Measurements from ENCODE around the gene LRRC4C.

The LRRC4C gene

DNA sequence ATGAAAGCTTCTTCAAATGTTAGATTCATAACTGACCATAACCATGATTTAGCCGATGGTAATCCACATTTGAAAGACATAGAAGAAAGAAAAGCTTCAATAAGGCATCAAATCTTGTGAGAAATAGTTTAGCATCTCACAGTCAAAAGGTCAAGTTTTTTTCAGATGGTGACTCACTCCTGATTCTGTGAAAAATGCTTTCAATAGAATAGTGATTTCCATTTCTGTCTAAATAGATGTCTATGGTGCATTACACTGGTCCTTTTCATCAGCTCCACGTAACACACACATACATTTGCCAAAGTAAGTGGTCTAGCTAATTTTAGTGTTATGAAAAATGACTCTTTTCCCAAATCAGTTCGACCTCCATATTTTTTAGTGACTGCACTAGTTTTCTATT, 139.2 kb downstream of the LRRC4C start:
- no peak for DNase-seq

DNA sequence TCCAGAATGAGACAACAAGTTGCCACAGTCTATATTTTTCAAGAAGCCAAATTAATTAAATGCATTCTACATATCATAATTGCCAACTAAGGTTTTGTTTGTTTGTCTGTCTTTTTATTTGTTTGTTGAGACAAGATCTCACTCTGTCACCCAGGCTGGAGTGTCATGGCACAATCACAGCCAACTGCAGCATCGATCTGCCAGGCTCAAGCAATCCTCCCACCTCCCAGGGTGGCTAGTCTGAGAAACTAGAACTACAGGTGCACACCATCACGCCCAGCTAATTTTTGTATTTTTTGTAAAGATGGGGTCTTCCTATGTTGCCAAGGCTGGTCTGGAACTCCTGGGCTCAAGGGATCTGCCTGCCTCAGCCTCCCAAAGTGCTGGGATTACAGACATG, 140.0 kb downstream of the LRRC4C start:
- DNase-seq: no peak

DNA sequence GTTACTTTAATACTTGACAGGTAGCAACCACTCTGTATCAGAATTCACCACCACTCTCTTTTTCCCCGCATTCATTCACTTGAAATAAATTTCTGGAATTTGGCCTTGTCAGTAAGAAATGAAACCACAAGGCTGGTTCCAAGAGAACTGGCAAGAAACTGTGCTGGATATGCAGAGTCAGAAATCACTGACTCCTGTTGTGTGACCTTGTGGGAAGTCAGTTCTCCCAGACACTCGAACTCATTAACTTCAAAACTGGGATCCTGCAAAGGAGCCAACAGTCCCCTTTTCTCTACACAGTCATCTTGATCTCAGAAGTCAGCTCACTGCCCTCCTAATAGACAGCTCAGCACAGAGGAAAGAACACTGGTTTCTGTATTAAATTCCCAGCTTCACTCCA, 142.7 kb downstream of the LRRC4C start:
- DNase-seq: no peak

DNA sequence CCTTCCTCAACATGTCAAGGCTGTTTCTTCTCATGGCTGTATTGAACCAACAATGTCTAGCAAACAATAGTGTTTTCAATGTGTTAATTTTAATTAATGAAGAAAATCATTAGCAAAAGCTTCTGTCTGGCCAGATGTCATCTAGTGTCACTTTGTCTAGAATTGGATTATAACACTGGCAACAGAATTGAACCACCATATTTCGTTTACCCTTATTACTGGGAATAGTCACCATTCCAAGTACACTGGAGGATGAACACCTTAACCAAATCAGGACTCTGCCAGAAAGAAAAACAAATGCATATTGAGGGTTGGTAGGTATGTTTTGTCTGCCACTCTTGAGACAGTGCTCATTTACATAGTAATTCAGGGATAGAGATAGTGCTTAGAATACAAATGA, 146.2 kb downstream of the LRRC4C start:
- DNase-seq: no peak

DNA sequence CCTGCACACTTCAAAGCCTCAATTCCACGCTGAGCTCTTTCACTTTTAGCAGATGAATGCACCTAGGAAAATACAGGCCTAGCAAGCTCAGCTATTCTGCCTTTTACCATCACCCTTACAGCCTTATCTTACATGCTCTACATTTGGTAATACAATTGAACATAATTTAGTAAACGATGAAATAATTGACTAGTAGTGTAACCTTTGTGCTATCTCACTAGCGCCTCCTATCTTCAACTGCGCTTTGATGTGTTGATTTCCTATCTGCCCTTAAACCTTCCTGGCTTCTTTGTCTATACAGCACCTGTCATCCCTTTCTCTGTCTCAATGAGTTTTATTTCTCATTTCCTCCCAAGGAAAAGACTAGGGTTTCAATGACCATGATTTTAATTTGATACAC, 149.7 kb downstream of the LRRC4C start:
- DNase-seq: no peak

DNA sequence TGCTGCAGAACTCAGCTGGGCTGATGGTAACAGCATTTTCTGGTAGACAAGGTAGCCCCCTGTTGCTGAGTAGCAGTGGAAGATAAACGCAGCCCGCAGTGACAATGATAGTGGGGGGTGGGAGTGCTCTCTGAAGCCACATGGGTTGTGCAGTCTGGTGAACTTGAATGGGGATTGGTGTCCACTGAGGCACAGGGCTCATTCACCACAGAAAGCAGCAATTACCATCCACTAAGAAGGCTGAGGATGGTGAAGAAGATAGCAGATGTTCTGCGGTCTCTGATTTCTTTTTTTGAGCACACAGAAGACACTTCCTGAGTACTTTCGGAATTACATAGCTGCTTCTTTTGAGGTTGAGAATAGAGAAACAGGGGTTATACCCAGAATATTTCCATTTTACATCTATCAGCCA, 150.3 kb downstream of the LRRC4C start:
- no peak for DNase-seq

DNA sequence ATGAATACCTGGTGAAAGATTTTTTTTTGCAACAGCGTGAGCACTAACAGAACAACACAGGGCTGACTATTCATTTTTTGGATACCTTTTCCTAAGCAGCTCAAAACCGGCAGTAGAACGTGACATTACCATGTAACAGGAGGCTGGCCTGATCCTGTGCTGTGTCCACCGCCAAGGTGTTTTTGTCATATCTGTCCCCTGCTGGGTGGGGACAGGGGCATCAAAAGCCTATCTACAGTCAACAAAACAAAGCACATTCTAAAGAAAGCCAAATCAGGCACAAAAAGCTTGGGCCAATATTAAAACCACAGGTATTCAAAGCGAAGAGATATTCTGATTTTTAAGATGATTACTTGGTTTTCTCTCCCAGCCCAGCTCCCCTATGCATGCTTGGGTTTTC, 151.2 kb downstream of the LRRC4C start:
- no peak for DNase-seq

DNA sequence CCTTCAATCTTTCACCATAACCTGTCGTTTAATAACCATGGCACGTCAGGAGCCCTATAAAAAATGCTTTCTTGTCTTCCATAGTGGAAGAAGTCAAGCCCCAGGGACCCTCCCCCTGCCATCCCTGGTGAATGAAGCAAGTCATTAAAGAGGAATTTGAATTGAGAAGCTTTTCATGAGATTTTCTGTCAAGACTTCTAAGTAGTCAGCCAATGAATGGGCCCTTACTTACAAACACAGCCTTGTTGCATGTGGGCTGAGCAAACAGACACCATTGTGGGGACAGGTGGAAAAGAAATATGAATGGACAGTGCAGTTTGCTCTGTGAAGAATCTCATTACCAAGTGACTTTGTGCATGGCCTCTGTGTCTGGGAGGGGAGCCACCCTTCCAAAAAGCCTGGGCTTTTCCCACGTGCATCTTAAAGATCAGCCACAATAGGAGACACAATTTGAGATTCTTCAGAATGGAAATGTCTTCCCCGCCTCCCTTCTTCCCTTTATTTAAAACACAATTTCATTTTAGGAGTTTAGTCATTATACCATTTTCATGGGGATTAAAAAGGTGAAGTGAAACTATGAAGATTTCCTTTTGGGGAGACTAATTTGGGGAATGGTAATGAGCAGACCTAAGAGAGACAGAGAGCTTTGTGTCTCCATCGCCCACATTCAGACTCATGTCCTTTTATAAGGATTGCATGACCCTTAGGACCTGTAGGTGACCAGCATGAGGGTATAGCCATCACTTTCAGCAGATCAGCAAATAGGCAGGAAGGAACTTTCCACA, 152.0 kb downstream of the LRRC4C start:
- DNase-seq: no peak

DNA sequence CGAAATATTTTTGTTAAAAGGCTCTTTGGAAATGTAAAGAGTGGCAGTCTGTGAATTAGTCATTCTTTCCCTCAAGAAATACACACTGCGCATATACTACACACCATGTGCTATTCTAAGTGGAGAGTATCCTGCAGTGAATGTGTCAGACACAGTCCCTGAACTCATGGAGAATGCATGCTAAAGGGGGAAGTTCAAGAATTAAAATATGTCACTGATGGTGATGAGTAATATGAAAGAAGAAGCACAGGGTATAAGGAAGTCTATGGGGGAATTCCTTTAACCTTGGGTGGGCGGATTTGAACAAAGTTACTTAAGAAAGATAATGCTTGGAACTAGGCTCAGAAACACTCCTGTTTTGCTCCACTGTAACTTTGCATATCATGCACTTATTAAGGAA, 153.0 kb downstream of the LRRC4C start:
- DNase-seq: no peak

DNA sequence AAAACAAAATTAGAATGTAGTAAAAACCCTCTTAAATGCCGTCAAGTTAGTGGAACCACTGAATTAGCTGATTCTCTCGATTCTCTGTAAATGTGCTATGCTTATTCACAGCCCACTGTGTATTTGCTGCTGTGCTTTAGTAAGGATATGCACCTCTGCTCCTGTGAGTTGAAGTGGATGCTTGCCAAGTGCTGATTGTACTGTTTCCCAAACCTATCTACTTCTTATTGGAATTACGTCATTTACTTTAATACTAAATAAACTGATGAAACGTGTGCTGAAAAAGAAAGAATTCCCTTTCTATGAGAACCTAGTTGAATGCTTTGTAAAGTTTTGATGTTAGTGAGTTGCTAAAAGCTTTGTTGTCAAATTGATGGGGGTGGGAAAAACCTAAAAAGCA, 158.4 kb downstream of the LRRC4C start:
- DNase-seq: no peak

DNA sequence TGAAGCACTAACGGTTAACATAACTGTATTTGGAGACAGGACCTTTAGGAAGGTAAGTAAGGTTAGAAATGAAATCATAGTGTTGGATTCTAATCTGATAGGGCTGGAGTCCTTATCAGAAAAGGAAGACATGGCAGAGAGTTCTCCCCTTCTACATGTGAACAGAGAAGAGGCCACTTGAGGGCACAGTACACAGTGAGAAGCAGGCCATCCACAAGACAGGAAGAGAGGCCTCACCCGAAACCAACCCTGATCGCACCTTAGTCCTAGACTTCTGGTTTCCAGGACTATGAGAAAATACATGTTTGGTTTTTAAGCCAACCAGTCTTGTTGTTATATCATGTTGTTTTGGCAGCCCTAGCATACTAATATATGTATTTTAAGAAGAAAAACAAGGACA, 170.0 kb downstream of the LRRC4C start:
- DNase-seq: no peak

DNA sequence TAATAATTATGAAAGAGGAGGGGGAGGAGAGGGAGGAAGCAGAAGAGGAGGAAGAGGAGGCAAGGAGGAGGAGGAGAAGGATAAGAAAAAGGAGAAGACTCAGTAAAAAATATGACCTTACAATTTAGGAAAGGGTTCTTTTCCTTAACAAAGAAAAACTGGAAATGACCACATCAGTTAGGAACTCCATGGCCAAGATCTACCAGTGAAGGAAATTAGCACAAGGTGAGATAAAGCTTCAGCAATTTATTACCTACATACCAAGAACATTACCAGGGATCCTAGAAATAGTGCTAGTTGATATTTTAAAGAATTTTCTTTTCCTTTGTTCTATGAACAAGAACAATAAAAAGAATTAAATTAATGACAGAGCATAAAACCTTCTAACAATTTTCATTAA, 172.7 kb downstream of the LRRC4C start:
- no peak for DNase-seq

DNA sequence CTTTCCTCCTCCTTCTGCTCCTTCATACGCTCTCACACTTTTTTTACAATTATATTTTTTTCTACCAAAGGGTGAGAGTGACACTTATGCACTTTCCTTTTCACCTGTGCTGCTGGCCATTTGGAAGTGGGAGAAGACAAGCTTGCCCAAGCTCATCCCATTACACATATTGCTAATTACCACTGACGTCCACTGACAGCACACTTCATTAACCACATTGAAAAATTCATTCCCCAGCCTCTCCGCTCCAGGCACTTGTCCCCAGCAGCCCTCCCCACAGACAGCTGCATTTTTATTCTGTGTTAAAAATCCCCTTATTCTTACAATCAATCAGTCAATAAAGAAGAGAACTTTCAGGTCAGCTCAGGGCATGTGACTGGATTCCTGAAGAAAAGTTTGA, 175.1 kb downstream of the LRRC4C start:
- DNase-seq: no peak

DNA sequence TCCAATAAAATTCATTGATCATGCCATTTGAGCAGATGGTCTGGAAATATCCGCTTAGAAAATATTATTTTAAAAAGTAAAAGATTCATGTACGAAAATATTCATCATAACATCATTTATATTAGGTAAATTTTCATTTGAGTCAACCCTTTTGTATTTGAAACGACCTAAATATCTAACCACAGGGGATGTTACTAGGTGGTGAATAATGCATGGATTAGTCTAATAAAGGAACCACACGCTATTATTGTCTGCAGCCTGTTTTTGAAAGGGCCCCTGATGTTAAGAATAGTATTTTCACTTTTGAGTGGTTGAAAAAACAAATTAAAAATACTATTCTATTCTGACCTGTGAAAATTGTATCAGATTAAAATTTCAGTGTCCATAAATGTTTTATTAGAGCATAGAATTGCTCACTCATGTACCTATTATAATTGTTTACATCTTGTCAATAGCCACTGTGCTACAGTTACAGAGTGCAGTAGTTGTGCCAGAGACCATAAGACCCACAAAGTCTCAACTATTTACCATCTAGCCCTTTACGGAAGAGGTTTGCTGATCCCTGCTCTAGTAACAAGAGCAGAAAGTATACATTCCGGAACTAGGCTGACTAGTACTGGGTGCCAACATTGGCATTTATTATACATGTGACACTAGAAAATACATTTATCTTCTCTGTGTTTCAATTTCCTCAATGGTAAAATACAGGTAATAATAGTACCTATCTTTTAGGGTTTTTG, 176.1 kb downstream of the LRRC4C start:
- no peak for DNase-seq

DNA sequence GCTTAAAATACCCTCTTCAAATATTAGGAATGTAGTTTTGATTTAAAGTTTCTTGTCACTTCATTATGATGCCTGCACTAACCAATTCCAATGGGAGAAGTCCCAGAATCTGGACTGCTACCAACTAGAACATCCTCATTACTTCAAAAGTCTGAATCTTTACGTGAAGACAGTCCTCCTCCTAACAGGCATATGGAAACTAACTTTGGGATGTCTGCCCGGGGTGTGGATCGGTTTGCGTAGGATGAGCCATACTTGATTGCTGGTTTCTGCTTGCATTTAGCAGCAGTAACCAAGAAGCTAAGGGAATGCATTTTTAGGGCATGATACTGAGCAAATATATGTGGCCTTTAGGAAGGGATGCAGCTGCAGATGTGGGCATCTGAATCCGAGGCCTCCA, 177.1 kb downstream of the LRRC4C start:
- DNase-seq: no peak

DNA sequence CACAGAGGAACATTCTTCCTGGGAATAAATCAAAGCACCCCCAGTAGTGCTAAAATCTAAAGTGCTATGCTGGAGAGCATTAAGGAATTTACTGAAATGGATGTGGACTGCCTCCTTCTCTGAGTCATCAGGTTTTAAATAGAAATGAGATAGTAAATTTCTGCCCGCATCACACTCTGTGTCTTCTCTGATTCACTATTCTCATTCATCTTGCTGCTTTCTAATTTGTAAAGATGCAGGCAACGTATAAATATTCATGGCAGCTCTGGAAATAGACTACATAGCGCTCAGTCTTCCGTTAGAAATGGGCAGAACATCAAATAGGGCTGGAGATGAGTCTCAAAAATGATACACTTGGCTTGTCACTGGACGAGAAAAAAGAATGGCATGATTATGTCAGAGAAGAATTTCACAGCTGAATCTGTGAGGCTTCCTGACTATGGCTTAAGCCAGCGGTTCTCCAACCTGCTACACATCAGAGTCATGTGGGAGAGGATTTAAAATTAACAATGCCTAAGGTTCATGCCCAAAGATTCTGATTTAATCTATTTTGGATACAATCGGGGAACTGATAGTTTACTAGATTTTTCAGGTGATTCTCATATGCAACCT, 178.2 kb downstream of the LRRC4C start:
- DNase-seq: no peak

DNA sequence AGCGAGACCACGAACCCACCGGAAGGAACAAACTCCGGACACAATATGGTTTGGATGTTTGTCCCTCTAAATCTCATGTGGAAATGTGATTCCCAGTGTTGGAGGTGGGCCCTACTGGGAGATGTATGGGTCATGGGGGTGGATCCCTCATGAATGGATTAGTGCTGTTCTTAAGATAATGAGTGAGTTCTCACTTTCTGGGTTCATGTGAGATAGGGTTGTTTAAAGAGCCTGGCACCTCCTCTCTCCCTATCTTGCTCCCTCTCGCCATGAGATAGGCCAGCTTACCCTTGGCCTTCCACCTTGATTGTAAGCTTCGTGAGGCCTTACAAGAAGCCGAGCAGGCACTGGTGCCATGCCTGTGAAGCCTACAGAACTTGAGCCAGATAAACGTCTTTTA, 184.6 kb downstream of the LRRC4C start:
- no peak for DNase-seq

DNA sequence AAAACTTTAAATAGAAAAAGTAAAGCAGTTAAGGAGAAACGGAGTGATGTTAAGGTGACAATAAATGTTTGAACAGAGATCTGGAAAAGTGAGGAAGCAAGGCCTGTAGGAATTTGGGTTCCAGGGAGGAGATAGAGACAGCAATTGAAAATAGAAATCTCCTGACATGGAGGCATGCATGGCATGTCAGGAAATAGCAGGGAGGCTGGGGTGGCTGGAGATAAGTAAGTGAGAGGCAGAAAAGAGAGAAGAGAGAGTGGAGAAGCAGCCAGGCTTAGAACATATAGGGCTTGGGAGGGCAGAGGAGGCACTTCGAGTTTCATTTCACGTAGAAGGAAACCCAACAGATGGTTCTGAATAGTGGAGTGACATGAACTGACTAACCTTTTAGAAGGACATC, 185.5 kb downstream of the LRRC4C start:
- no peak for DNase-seq

DNA sequence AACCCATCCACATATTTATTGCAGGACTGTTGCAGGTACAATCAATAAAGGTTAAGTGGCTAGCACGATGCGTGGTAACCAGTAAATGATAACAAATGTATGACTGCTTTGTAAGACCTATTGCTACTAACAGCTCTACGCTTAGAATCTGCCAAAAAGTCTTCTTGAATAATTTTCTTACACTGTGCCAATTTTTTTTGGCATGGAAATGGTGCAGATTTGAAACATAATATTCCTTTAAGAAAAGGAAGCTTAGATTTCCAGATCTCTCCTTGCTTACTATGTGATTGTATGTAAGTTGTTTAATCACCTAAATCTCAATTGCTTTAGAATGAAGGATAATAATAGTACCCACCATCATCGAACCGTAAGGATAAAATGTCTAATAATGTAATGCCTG, 192.0 kb downstream of the LRRC4C start:
- DNase-seq: no peak

DNA sequence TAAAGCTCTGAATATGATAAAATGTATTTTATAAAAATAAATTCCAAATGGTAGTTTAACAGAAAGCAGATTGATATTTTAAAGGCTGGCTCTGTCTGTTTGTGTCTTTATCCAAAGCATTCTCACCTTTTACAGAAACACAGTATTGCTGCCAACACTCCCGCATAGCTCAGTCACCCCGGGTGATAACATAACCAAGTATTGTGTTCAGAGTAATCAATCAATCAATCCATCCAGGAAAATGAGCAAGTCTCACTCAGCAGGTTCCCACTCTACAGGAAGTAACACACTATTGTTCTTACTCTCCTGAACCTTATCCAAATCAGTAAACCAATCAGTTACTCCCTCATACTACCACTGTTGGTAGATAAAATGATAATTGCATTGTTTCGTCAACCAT, 203.4 kb downstream of the LRRC4C start:
- no peak for DNase-seq

DNA sequence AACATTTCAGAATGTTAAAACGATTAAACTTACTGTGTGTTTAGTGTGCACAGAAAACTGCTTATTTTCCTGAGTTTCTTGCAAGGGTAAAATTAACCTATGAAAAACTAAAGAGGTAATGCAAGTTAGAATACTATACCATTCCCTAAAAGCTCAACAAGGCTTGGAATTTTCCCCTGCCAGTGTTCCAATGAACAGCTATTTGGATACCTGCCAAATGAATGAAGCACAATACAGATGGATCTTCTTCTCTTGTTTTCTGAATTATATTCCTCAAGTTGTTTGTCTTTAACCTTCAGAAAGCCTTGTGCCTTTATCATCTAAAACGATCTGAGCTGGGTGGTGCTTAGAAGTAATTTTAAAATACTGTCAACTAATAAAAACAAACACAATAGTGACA, 204.5 kb downstream of the LRRC4C start:
- DNase-seq: no peak

DNA sequence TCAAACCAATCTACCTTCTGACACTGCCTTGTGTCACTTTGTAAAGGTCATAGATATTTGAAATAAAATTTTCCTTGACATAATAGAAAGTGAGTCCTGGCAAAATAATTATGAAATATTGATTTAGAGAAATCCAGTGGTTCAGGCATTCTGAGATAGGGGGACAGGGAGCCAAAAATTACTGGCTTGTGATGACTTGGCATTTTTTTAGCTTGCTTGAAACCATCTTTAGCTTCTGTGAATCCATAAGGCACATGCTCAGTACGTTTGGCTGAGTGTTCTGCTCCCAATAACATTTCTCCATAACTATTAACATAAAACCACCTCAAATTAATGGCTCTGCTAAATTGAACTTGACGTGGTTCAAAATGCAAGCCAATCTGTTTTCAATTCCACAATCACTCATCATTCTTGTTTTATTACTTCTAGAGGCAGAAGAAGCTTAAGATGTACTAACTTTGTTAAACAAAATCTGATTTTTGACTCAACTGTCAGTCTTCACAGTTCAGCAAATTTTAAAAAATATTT, 209.0 kb downstream of the LRRC4C start:
- DNase-seq: no peak

DNA sequence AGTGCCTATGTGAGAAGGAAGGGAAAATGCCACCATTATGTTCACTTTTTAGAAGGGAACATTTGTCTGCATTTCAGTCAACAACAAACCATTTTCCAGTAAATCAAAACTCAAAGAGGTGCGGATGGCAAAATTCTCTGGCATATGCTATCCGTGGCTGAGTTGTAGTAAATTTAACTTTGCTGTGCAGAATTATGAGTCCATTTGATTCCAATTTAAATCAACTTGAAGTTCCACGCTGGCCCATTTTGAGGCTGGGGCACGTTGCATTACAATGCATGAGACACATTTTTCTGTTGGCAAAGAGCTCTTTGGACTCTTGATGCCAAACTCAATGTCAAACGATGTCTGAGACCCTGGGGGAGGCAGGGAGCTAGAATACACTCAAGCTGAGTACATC, 211.8 kb downstream of the LRRC4C start:
- no peak for DNase-seq

DNA sequence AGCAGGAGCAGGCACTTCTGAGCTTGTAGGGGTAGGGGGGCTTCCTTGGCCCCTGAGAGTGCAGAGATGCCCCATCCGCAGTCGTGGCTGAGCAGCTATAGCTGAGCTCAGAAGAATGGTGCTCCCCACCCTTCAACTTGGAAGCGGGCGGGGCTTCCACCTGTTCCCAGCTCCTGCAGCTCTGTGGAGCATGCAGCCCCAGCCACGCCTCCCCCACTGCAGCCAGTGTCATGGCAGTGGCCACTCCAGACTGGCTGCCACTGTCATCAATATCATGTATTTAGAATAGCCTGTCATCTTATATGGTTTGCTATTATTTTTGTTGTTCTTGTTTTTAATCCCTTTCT, 213.1 kb downstream of the LRRC4C start:
- no peak for DNase-seq
